RWPE1 (cell line): ENCODE measurements around the gene SIN3A.

ENCODE experiments used
- CTCF ChIA-PET: fragments of 350-600 bp; sonication (Branson Sonifier 250); formaldehyde crosslinking; extraction: SDS; loops from one replicate; lab custom pipeline; 2021; lab: Yijun Ruan, JAX
- POLR2A ChIA-PET: fragments of 400-600 bp; formaldehyde crosslinking; extraction: SDS; loops from one replicate; lab custom pipeline; 2020; ENCODE audit warnings: antibody characterized with exemption; ENCODE audit not compliant: low non-redundant PET; lab: Yijun Ruan, JAX
- DNase-seq: peaks from one replicate; pipeline ENCODE4 v3.0.0; 2012; ENCODE audit warnings: low spot score
- H3K27ac ChIP-seq: fragments of 450-650 bp; 2 replicates; pipeline ENCODE4 v1.5.1; 2017
- TF ChIP-seq, protein P1 (sequence below): fragments of 450-650 bp; conservative IDR thresholded peaks from 2 replicates; pipeline ENCODE4 v1.5.1; 2017; ENCODE audit warnings: low read depth, mild to moderate bottlenecking

SIN3A gene

GRCh38 chr15:75366163-75366562 lies 85.3 kb downstream of the SIN3A start:
- CTCF ChIA-PET, result no interaction called here
- TF ChIP-seq, protein P1, sequence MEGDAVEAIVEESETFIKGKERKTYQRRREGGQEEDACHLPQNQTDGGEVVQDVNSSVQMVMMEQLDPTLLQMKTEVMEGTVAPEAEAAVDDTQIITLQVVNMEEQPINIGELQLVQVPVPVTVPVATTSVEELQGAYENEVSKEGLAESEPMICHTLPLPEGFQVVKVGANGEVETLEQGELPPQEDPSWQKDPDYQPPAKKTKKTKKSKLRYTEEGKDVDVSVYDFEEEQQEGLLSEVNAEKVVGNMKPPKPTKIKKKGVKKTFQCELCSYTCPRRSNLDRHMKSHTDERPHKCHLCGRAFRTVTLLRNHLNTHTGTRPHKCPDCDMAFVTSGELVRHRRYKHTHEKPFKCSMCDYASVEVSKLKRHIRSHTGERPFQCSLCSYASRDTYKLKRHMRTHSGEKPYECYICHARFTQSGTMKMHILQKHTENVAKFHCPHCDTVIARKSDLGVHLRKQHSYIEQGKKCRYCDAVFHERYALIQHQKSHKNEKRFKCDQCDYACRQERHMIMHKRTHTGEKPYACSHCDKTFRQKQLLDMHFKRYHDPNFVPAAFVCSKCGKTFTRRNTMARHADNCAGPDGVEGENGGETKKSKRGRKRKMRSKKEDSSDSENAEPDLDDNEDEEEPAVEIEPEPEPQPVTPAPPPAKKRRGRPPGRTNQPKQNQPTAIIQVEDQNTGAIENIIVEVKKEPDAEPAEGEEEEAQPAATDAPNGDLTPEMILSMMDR, result no peak
- POLR2A ChIA-PET, result no interaction called here
- 0 out of 2 replicates have a peak overlapping the region, but pooled peaks have one; percentile 1 for H3K27ac ChIP-seq
- DNase-seq, result no peak

- TF ChIP-seq, protein P1, result no peak
- H3K27ac ChIP-seq, result no peak overlapping the region
- CTCF ChIA-PET, result no interaction called here
- DNase-seq, result no peak
- POLR2A ChIA-PET, result no interaction called here
These were observed 86.6 kb downstream of the SIN3A start for GRCh38 chr15:75364881-75365280.

DNA sequence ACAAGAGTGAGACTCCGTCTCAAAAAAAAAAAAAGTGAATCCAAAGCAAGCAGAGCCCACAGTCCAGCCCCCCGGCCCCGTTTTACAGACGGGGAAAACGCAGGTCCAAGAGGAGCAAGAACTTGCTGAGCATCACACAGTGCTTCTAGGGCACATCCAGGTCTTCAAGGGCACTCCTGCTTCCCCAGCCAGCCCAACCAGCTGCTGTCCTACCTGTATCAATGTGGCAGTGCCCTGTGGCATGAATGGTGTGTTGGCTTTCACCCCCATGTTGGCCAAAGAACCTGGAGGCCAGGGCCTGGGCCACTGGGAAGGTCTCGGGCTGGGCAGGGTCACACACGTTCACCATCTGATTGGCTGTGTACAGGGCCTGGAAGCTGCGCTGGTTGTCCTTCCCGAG lies 87.7 kb downstream of the SIN3A start:
- TF ChIP-seq, protein P1, result no peak
- POLR2A ChIA-PET, result no interaction called here
- CTCF ChIA-PET, result no interaction called here
- no peak for DNase-seq
- no peak overlapping the region for H3K27ac ChIP-seq

DNA sequence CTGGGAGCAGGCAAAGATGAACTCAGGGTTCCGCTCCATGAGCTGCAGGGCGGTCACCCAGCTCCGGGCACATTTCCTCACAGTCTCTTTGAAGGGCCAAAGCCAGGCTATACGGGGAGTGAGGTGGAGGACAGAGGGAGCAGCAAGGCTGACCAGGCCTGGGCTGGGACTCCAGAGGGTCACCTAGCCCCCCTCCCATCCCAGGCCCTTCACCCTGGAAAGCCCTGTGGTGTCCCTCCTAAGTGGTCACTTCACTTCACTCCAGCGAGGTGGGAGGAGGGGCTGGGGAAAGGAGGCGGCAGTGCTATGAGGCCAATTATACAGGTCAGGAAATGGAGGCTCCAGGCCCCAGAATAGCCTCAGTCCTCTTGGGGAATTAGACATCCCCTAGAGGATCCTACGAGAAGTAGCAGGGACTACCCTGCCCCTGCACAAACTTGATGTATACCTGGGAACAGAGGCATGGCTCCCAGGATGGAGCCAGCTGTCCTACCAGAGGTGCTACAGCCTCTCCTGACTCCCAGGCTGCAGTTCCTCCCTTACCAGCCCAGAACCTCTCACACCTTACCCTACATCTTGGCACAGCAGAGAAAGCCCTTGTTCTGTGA lies 88.7 kb downstream of the SIN3A start:
- DNase-seq, result no peak
- CTCF ChIA-PET, result no interaction called here
- POLR2A ChIA-PET, result no interaction called here

DNA sequence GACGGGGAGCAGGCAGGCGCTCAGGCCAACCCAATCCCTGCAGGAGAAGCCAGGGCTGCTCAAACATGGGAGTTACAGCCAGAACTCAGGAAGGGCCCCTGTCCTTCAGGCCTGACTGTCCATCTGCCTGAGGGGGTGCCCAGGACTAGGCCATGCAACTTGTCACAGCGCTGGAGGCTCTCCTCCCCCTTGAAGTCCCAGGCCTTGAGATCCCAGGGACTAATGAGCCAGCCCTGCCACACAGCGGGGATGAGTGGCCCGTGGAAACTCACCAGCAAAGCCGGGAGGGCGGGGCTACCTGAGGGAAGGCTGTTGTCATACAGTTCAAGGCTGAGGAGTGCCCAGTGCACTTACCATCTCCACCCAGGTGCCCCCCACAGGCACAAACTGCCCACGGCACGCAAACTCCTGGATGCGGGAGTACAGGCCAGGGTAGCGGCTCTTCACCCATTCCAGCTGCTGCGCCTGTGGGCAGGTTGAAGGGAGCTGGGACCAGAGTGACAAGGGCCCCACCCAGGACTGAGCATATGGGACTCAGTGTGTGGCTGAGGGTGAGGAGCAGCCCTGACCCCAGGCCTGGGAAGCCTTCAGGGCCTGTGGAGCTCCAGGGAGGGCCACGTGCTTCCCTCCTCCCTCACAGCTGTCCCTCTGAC lies 89.4 kb downstream of the SIN3A start:
- CTCF ChIA-PET, result no interaction called here
- TF ChIP-seq, protein P1, result no peak
- H3K27ac ChIP-seq, result peak overlapping the region; percentile 11
- DNase-seq, result no peak
- POLR2A ChIA-PET, result no interaction called here

More for the DNA sequence above, 88.7 kb downstream of the SIN3A start:
- TF ChIP-seq, protein P1, result no peak
- H3K27ac ChIP-seq, result peak overlapping the region; percentile 11

DNA sequence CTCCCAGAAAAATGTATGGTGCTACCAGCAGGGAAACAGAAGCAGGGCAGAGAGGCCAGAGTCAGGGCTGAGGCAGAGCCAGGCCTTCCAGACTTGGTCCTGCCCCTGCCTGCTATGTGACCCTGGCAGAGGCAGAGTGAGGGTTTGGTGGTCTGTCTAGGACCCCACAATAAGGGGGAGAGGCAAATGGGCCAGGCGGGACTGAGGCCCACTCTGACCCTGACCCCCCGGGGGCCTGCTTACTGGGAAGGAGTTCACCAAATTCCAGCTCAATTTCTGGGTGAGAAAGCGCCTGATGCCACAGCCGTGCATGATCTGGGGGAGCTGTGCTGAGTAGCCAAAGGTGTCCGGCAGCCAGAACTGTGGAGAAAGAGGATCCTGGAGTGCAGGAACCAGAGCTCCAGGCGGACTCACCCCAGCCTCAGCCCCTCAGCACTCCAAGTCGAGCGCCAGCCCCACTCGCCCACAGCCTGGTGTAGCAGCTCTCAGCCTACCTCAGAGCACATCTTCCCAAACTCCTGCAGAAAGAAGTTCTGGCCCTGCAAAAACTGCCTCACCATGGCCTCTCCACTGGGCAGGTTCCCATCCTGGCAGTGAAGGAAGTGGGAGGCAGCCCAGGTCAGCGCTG lies 90.0 kb downstream of the SIN3A start:
- TF ChIP-seq, protein P1, result no peak
- DNase-seq, result no peak
- H3K27ac ChIP-seq, result peak overlapping the region; percentile 11; the same call in 1 of the 2 replicates
- CTCF ChIA-PET, result no interaction called here
- POLR2A ChIA-PET, result no interaction called here
